Gastrocnemius medialis (tissue), 4 donors: ENCODE results near the gene GRK6. TPM values are rescaled to one million over a fixed set of nuclear protein-coding genes. Genes with fewer than 3 reads are reported as not detected.

Experiments used
- ATAC-seq, 2 donors: fragments of 150-250 bp; one replicate each; pipeline ENCODE4 v1.9.1; 2016
- DNase-seq, 2 donors: peaks; one replicate each; pipeline ENCODE4 v3.0.0-alpha.2; 2019
- H3K27ac ChIP-seq, 4 donors: fragments of 200-600 bp; sonication (generic); 1 replicate in 1 of 4; 2 replicates in 3 of 4; pipeline ENCODE4 v1.5.1; 2016 to 2018; ENCODE audit warnings: mild to moderate bottlenecking in 2 of 4, moderate library complexity in 1 of 4
- H3K27me3 ChIP-seq, 3 donors: fragments of 200-600 bp; sonication (generic) in 2 of 3; 1 replicate in 1 of 3; 2 replicates in 2 of 3; pipeline versions ENCODE4 v1.5.1 to v1.6.0; 2016 to 2019; ENCODE audit warnings: mild to moderate bottlenecking in 1 of 3, moderate library complexity in 1 of 3
- H3K36me3 ChIP-seq, 2 donors: fragments of 200-600 bp; sonication (generic) in 1 of 2; one replicate each; pipeline ENCODE4 v1.5.1; 2017 to 2018
- H3K4me1 ChIP-seq, 2 donors: fragments of 200-600 bp; sonication (generic) in 1 of 2; one replicate each; pipeline ENCODE4 v1.5.1; 2016 to 2017; ENCODE audit warnings: mild to moderate bottlenecking in 2 of 2
- H3K4me3 ChIP-seq, 4 donors: fragments of 200-600 bp; sonication (generic) in 3 of 4; 1 replicate in 1 of 4; 2 replicates in 3 of 4; pipeline ENCODE4 v1.5.1; 2016 to 2019; ENCODE audit warnings: mild to moderate bottlenecking in 2 of 4
- H3K9me3 ChIP-seq, 3 donors: fragments of 200-600 bp; sonication (generic) in 2 of 3; 1 replicate in 1 of 3; 2 replicates in 2 of 3; pipeline ENCODE4 v1.5.1; 2016 to 2019
- CTCF ChIP-seq, 5 experiments: fragments of 450-650 bp in 3 of 5; fragments of 200-600 bp in 2 of 5; sonication (generic) in 2 of 5; IDR thresholded peaks in 4 of 5; conservative IDR thresholded peaks in 1 of 5; 1 replicate in 4 of 5; 2 replicates in 1 of 5; pipeline ENCODE4 v1.5.1; 2016 to 2019; ENCODE audit warnings: antibody characterized with exemption in 5 of 5, mild to moderate bottlenecking in 3 of 5, moderate library complexity in 3 of 5
- POLR2A ChIP-seq, 2 donors: fragments of 450-650 bp; IDR thresholded peaks; one replicate each; pipeline ENCODE4 v1.6.1; 2017; ENCODE audit warnings: antibody characterized with exemption in 2 of 2, mild to moderate bottlenecking in 2 of 2, moderate library complexity in 2 of 2
- in situ Hi-C, 4 donors: fragments of 200-750 bp; cut with MboI; loops; one replicate each; pipeline versions ENCODE4 v1.15.0 to v1.8.0; 2017; ENCODE audit warnings: low sequenced_read_pairs in 4 of 4
- intact Hi-C: fragments of 100-400 bp; cut with DNase I; formaldehyde crosslinking; loops from one replicate; pipeline ENCODE4 v1.15.1; 2023; ENCODE audit warnings: low total_unique reads
- total RNA-seq, 4 donors: library from RNA; depleted of rRNA; stranded (reverse); fragments of >200 nt; gene quantifications; one replicate each; pipeline versions ENCODE4 v1.1.0 to v1.2.3, GENCODE V29; 2016

GRK6 gene
- total RNA-seq, 4 donors from 2014 or later = 12.7 to 40.5 (median 32.2) TPM

GRCh38 chr5:177462021-177462670 lies 35.7 kb downstream of the GRK6 start:
- no peak for TF ChIP-seq CTCF (IDR thresholded peaks at IDR 0.05 in 4 of 5, conservative IDR thresholded peaks at IDR 0.05 in 1 of 5)
- no peak for TF ChIP-seq POLR2A (IDR thresholded peaks at IDR 0.05)

GRCh38 chr5:177465044-177465443 lies 38.6 kb downstream of the GRK6 start:
- Histone ChIP-seq H3K4me1 (no peaks in the 10 kb centered on the region), H3K9me3 (no peaks in the 10 kb centered on the region), H3K4me3 (no peak overlapping the region), H3K27ac (no peak overlapping the region), H3K27me3 (no peaks in the 10 kb centered on the region), H3K36me3 (no peaks in the 10 kb centered on the region)
- no peak for ATAC-seq
- DNase-seq = no peak
- intact Hi-C loops = no loop called here
- in situ Hi-C loops = no loop called here
- TF ChIP-seq CTCF (IDR thresholded peaks at IDR 0.05 in 4 of 5, conservative IDR thresholded peaks at IDR 0.05 in 1 of 5) (no peak), POLR2A (IDR thresholded peaks at IDR 0.05) (no peak)

More at GRCh38 chr5:177462021-177462670, 35.7 kb downstream of the GRK6 start:
- no peaks in the 10 kb centered on the region for H3K36me3 ChIP-seq
- H3K27ac ChIP-seq = peak overlapping the region; percentile 47 to 69 (median 58)
- peak overlapping the region in 1 of 4 donors; percentile 33 for H3K4me3 ChIP-seq
- H3K4me1 ChIP-seq = peaks cover 0 to 3% of the 10 kb centered on the region in 2 donors
- no peaks in the 10 kb centered on the region for H3K27me3 ChIP-seq
- H3K9me3 ChIP-seq = no peaks in the 10 kb centered on the region
- in situ Hi-C loops = loop anchor here in 1 of 4 donors (5.0 kb wide), 1 partner anchor 70 kb away; no protein-coding TSS in a partner anchor
- DNase-seq (no peak), ATAC-seq (no peak)
- intact Hi-C loops = no loop called here

- intact Hi-C loops (no loop called here), in situ Hi-C loops (no loop called here)
- peaks cover 0 to 7% of the 10 kb centered on the region in 2 donors for H3K4me1 ChIP-seq
- no peaks in the 10 kb centered on the region for H3K27me3 ChIP-seq
- H3K4me3 ChIP-seq = no peak overlapping the region
- ATAC-seq (no peak), DNase-seq (no peak)
- no peak for TF ChIP-seq POLR2A (IDR thresholded peaks at IDR 0.05)
- no peak for TF ChIP-seq CTCF (IDR thresholded peaks at IDR 0.05 in 4 of 5, conservative IDR thresholded peaks at IDR 0.05 in 1 of 5)
- no peaks in the 10 kb centered on the region for H3K9me3 ChIP-seq
- H3K27ac ChIP-seq = no peak overlapping the region
- H3K36me3 ChIP-seq = no peaks in the 10 kb centered on the region
Measured at GRCh38 chr5:177466861-177467260, 40.4 kb downstream of the GRK6 start.

- no peak overlapping the region for H3K4me3 ChIP-seq
- no peak for TF ChIP-seq POLR2A (IDR thresholded peaks at IDR 0.05)
- no peak for TF ChIP-seq CTCF (IDR thresholded peaks at IDR 0.05 in 4 of 5, conservative IDR thresholded peaks at IDR 0.05 in 1 of 5)
- in situ Hi-C loops = no loop called here
- ATAC-seq = no peak
- H3K27me3 ChIP-seq = peaks cover 0 to 3% (median 0%) of the 10 kb centered on the region in 3 donors
- H3K9me3 ChIP-seq = no peaks in the 10 kb centered on the region
- peaks cover 5 to 13% of the 10 kb centered on the region in 2 donors for H3K4me1 ChIP-seq
- no peak overlapping the region for H3K27ac ChIP-seq
- H3K36me3 ChIP-seq = no peaks in the 10 kb centered on the region
- DNase-seq = no peak
- intact Hi-C loops = no loop called here
Measured at GRCh38 chr5:177467436-177467835, 41.0 kb downstream of the GRK6 start.
